ENCODE measurements around the gene DIS3L2. TPM values are rescaled to one million over a fixed set of nuclear protein-coding genes. Genes with fewer than 3 reads are reported as not detected.
"Not testable (repeated sequence)": the region's sequence is repeated elsewhere in the genome, so short reads cannot be mapped to it uniquely, and the experiment has no call there.

DIS3L2 gene
- total and polyA plus RNA-seq, 12 donors = 20.0 to 54.7 (median 30.5) TPM

DNA sequence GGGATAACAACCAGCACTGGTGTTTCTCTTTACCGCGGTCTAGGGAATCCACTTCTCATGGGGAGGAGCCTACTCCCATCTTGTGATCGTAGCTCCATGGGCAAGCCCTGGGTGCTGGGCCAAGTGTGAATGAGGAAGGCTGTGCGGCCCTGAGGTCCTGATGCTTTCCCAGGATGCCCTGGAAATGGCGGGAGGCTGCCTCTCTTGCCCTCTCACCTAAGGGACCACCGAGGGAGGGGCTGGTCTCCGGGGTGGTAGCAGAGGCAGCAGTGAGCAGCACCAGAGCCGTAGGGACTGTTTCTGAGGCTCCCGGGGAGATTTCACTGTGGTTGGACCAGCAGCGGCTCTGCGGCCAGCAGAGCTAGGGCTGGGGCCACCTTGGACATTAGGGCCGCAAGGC lies 19.8 kb upstream of the DIS3L2 start:
- no peaks in the 10 kb centered on the region for H3K4me1 ChIP-seq (replicated peaks in 1 of 2)
- H3K27ac ChIP-seq = no peak overlapping the region
- WGBS, 4 donors = 81 to 91% (median 88%) methylated on average over 5 to 12 of the region's 12 CpGs
- no peaks in the 10 kb centered on the region for H3K36me3 ChIP-seq (replicated peaks in 1 of 2)
- H3K4me3 ChIP-seq = no peak overlapping the region
- no peaks in the 10 kb centered on the region for H3K9me3 ChIP-seq (replicated peaks in 1 of 3)
- no peaks in the 10 kb centered on the region for H3K27me3 ChIP-seq
- no peak for DNase-seq
- intact Hi-C loops (cut with DNase I) = no loop called here
- TF ChIP-seq, protein P1, sequence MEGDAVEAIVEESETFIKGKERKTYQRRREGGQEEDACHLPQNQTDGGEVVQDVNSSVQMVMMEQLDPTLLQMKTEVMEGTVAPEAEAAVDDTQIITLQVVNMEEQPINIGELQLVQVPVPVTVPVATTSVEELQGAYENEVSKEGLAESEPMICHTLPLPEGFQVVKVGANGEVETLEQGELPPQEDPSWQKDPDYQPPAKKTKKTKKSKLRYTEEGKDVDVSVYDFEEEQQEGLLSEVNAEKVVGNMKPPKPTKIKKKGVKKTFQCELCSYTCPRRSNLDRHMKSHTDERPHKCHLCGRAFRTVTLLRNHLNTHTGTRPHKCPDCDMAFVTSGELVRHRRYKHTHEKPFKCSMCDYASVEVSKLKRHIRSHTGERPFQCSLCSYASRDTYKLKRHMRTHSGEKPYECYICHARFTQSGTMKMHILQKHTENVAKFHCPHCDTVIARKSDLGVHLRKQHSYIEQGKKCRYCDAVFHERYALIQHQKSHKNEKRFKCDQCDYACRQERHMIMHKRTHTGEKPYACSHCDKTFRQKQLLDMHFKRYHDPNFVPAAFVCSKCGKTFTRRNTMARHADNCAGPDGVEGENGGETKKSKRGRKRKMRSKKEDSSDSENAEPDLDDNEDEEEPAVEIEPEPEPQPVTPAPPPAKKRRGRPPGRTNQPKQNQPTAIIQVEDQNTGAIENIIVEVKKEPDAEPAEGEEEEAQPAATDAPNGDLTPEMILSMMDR (IDR thresholded peaks at IDR 0.05) = no peak
- no peak for TF ChIP-seq POLR2A (IDR thresholded peaks at IDR 0.05)

DNA sequence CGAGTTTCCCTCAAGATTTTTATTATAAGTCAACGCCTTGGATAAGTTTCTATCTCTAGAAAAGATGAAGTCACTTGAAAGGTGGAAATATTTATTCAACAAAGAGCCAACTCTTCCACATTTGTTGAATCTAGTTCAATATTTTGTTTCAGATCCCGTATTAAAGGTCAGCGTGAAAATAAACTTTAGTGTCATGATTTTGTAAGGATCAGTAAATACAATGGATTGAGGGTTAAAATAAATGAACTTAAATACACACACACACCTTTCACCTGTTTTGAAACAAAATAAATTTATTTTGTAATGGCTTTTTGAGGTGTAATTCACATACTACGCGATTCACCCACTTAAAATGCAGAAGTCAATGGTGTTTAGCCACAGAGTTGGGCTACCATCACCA lies 19.3 kb upstream of the DIS3L2 start:
- no peaks in the 10 kb centered on the region for H3K36me3 ChIP-seq (replicated peaks in 1 of 2)
- H3K27me3 ChIP-seq = no peaks in the 10 kb centered on the region
- no peaks in the 10 kb centered on the region for H3K9me3 ChIP-seq (replicated peaks in 1 of 3)
- H3K4me3 ChIP-seq = no peak overlapping the region
- intact Hi-C loops (cut with DNase I) = no loop called here
- H3K27ac ChIP-seq = no peak overlapping the region
- TF ChIP-seq, protein P1 (IDR thresholded peaks at IDR 0.05) = no peak
- TF ChIP-seq POLR2A (IDR thresholded peaks at IDR 0.05) = no peak
- WGBS, 4 donors = 76 to 86% (median 84%) methylated on average over 6 of the region's 6 CpGs
- no peak for DNase-seq
- no peaks in the 10 kb centered on the region for H3K4me1 ChIP-seq (replicated peaks in 1 of 2)

DNA sequence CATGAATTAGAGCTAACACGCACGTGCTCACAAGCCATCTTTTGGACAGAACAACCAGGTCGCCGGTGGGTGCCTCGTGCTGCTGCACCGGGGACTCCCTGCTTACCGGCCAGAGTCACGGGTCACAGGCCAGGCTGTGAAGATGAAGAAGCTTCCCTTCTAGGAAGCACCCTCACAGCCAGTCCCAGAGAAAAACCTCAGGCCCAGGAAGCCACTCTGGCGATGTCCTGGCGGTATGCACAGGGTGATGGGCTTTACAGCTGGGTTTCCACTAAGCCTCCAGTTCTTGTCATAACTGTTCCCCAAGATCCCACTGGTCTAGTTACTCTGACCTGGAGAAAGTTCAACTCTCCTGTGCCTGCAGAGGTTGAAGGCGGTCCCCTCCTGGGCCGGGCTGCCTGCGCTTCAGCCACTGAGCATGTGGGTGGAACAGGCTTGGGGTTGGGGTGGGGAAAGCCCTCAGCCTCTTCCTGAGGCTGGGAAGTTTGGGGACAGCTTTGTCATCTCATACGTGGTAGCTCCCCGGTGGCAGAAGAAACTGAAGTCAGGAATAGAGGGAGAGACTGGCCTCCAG lies 15.2 kb upstream of the DIS3L2 start:
- intact Hi-C loops (cut with DNase I) = no loop called here
- Histone ChIP-seq H3K27ac (no peak overlapping the region), H3K27me3 (no peaks in the 10 kb centered on the region), H3K9me3 (replicated peaks in 1 of 3) (no peaks in the 10 kb centered on the region), H3K4me3 (no peak overlapping the region), H3K36me3 (replicated peaks in 1 of 2) (no peaks in the 10 kb centered on the region), H3K4me1 (replicated peaks in 1 of 2) (no peaks in the 10 kb centered on the region)
- TF ChIP-seq POLR2A (IDR thresholded peaks at IDR 0.05) = no peak
- TF ChIP-seq, protein P1 (IDR thresholded peaks at IDR 0.05) = no peak
- WGBS, 4 donors = 85 to 91% (median 88%) methylated on average over 10 to 15 of the region's 15 CpGs
- no peak for DNase-seq

DNA sequence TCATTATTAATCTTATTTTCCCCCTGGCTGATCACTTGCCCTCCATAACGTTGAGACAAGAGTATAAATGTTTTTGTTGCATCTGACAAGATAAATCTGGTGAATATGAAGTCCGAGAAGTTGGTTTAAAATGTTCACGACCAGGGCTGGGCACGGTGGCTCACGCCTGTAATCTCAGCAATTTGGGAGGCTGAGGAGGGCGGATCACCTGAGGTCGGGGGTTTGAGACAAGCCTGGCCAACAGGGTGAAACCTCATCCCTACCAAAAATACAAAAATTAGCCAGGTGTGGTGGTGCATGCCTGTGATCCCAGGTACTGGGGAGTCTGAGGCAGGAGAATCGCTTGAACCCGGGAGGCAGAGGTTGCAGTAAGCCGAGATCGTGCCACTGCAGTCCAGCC lies 14.4 kb upstream of the DIS3L2 start:
- H3K4me1 ChIP-seq (replicated peaks in 1 of 2); intact Hi-C loops (cut with DNase I); H3K9me3 ChIP-seq (replicated peaks in 1 of 3); H3K27me3 ChIP-seq; H3K36me3 ChIP-seq (replicated peaks in 1 of 2); H3K4me3 ChIP-seq; DNase-seq; H3K27ac ChIP-seq: not testable (repeated sequence)
- 74 to 78% (median 76%) methylated on average over 11 of the region's 11 CpGs for WGBS, 4 donors

DNA sequence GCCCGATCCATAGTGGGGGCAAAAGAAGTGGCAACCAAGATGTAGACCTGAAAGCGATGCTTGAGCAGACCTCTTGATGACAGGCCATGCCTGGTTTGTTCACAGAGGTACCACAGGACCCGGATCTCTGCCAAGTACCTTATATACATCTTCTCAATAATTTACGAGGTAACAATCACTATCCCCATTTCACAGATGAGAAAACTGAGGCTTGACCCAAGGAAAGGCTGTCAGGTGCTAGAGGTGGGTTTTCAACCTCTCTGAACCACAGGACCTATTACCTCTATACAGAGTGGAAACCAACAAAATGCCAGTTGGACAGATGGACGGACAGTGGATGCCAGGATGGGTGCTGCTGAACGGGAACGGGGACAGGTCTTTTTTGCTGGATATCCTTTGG lies 13.8 kb upstream of the DIS3L2 start:
- Histone ChIP-seq H3K4me1 (replicated peaks in 1 of 2) (no peaks in the 10 kb centered on the region), H3K4me3 (no peak overlapping the region), H3K27me3 (no peaks in the 10 kb centered on the region), H3K27ac (no peak overlapping the region), H3K36me3 (replicated peaks in 1 of 2) (no peaks in the 10 kb centered on the region), H3K9me3 (replicated peaks in 1 of 3) (no peaks in the 10 kb centered on the region)
- TF ChIP-seq, protein P1 (IDR thresholded peaks at IDR 0.05) = no peak
- no peak for TF ChIP-seq POLR2A (IDR thresholded peaks at IDR 0.05)
- 76 to 94% (median 86%) methylated on average over 7 of the region's 7 CpGs for WGBS, 4 donors
- intact Hi-C loops (cut with DNase I) = no loop called here
- DNase-seq = no peak
